RCC 7860 (cell line): ENCODE results near the gene LDAH.
"Not testable (repeated sequence)": the region's sequence is repeated elsewhere in the genome, so short reads cannot be mapped to it uniquely, and the experiment has no call there.

Experiments used
- DNase-seq: peaks from one replicate; pipeline ENCODE4 v3.0.0-alpha.2; 2015; ENCODE audit warnings: low spot score
- FAIRE-seq: peaks from 2 replicates; lab custom pipeline; 2012; peaks lifted over from hg19 to GRCh38; lab: Jason Lieb, UNC

Gene LDAH

GRCh38 chr2:20793944-20794343 lies 29.0 kb downstream of the LDAH start:
- not testable (repeated sequence) for FAIRE-seq, DNase-seq

- DNase-seq (no peak), FAIRE-seq (no peak)
Observed at GRCh38 chr2:20781656-20782265, 41.1 kb downstream of the LDAH start.

GRCh38 chr2:20771299-20771698 lies 51.6 kb downstream of the LDAH start:
- DNase-seq = no peak
- FAIRE-seq = no peak

GRCh38 chr2:20766798-20767644 lies 55.9 kb downstream of the LDAH start:
- DNase-seq (no peak), FAIRE-seq (no peak)

GRCh38 chr2:20766213-20766612 lies 56.7 kb downstream of the LDAH start:
- DNase-seq = no peak
- FAIRE-seq = no peak

- DNase-seq (no peak), FAIRE-seq (no peak)
Observed at GRCh38 chr2:20762945-20763683, 59.8 kb downstream of the LDAH start.

GRCh38 chr2:20759487-20759886 lies 63.4 kb downstream of the LDAH start:
- no peak for FAIRE-seq

GRCh38 chr2:20758997-20759396 lies 63.9 kb downstream of the LDAH start:
- DNase-seq (no peak), FAIRE-seq (no peak)

More at GRCh38 chr2:20759487-20759886, 63.4 kb downstream of the LDAH start:
- DNase-seq = no peak

- FAIRE-seq = no peak
- DNase-seq = no peak
Observed at GRCh38 chr2:20757405-20758090, 65.4 kb downstream of the LDAH start.

- DNase-seq (no peak), FAIRE-seq (no peak)
Observed at GRCh38 chr2:20755132-20755800, 67.6 kb downstream of the LDAH start.

GRCh38 chr2:20752293-20752692 lies 70.6 kb downstream of the LDAH start:
- FAIRE-seq (no peak), DNase-seq (no peak)

- FAIRE-seq (no peak), DNase-seq (no peak)
Observed at GRCh38 chr2:20747317-20747716, 75.6 kb downstream of the LDAH start.

GRCh38 chr2:20745924-20746555 lies 76.9 kb downstream of the LDAH start:
- DNase-seq (peak; percentile 78), FAIRE-seq (peak; percentile 92)

- DNase-seq (no peak), FAIRE-seq (no peak)
Observed at GRCh38 chr2:20744366-20745335, 78.2 kb downstream of the LDAH start.

GRCh38 chr2:20738772-20739171 lies 84.1 kb downstream of the LDAH start:
- FAIRE-seq (no peak), DNase-seq (no peak)

GRCh38 chr2:20737505-20737904 lies 85.4 kb downstream of the LDAH start:
- DNase-seq (no peak), FAIRE-seq (no peak)

GRCh38 chr2:20728114-20728758 lies 94.7 kb downstream of the LDAH start:
- no peak for FAIRE-seq
- no peak for DNase-seq

GRCh38 chr2:20726913-20727312 lies 96.0 kb downstream of the LDAH start:
- DNase-seq (no peak), FAIRE-seq (no peak)
